ENCODE data around the gene CDH4. TPM values are rescaled to one million over a fixed set of nuclear protein-coding genes. Genes with fewer than 3 reads are reported as not detected.
"Not testable (repeated sequence)": the region's sequence is repeated elsewhere in the genome, so short reads cannot be mapped to it uniquely, and the experiment has no call there.

CDH4 gene
- total RNA-seq, 4 donors from 2014 or later, result under 0.01 to 0.56 (median 0.19) TPM; not detected in 1

GRCh38 chr20:61405007-61405406 is 152.9 kb downstream of the CDH4 start:
- DNase-seq (ENCODE audit: low spot score) (no peak), ATAC-seq (ENCODE audit: low FRiP score) (no peak)
- TF ChIP-seq, protein P1, sequence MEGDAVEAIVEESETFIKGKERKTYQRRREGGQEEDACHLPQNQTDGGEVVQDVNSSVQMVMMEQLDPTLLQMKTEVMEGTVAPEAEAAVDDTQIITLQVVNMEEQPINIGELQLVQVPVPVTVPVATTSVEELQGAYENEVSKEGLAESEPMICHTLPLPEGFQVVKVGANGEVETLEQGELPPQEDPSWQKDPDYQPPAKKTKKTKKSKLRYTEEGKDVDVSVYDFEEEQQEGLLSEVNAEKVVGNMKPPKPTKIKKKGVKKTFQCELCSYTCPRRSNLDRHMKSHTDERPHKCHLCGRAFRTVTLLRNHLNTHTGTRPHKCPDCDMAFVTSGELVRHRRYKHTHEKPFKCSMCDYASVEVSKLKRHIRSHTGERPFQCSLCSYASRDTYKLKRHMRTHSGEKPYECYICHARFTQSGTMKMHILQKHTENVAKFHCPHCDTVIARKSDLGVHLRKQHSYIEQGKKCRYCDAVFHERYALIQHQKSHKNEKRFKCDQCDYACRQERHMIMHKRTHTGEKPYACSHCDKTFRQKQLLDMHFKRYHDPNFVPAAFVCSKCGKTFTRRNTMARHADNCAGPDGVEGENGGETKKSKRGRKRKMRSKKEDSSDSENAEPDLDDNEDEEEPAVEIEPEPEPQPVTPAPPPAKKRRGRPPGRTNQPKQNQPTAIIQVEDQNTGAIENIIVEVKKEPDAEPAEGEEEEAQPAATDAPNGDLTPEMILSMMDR (IDR thresholded peaks at IDR 0.05), result no peak

GRCh38 chr20:61406773-61407172 is 154.7 kb downstream of the CDH4 start:
- ATAC-seq (ENCODE audit: low FRiP score); DNase-seq (ENCODE audit: low spot score): not testable (repeated sequence)

DNA sequence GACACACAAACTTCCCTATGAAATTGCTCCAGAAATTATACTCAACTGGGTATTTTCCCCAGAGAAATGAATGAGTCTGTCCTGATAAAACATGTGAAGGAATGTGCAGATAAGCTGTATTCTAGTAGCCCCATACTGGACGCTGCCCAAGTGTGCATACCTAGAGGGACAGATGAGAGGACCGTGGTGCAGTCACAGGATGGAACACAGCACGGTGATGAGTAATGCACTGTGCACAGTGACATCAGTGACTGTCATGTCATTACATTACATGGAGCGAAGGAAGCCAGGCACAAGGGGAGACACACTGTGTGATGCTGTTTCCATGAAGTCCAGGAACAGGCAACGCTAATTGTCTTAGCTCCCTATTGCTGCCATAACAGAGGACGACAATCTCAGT is 155.5 kb downstream of the CDH4 start:
- no peak for ATAC-seq (ENCODE audit: low FRiP score)
- DNase-seq (ENCODE audit: low spot score), result no peak
- TF ChIP-seq, protein P1 (IDR thresholded peaks at IDR 0.05), result no peak

GRCh38 chr20:61408951-61409740 is 157.1 kb downstream of the CDH4 start:
- TF ChIP-seq, protein P1 (IDR thresholded peaks at IDR 0.05), result no peak
- DNase-seq (ENCODE audit: low spot score) (no peak), ATAC-seq (ENCODE audit: low FRiP score) (no peak)

- ATAC-seq (ENCODE audit: low FRiP score) (no peak), DNase-seq (ENCODE audit: low spot score) (no peak)
- TF ChIP-seq, protein P1 (IDR thresholded peaks at IDR 0.05), result no peak
Measured at GRCh38 chr20:61411743-61412142, 159.7 kb downstream of the CDH4 start.

DNA sequence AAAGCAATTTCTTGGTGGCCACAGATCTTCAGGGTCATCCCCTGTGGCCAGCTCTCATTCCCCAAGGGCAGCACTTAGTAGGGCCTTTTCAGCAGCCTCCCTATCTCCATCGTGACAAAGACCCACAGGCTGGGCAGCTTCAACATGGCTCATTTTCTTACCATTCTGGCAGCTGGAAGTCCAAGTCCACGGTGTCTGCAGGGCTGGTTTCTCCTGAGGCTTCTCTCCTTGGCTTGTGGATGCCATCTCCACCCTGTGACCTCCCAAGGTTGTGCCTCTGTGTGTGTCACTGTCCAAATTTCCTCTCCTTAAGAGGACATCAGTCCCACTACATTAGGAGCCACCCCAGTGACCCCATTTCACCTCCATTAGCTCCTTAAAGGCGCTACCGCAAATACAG is 161.7 kb downstream of the CDH4 start:
- no peak for ATAC-seq (ENCODE audit: low FRiP score)
- TF ChIP-seq, protein P1 (IDR thresholded peaks at IDR 0.05), result no peak
- no peak for DNase-seq (ENCODE audit: low spot score)

DNA sequence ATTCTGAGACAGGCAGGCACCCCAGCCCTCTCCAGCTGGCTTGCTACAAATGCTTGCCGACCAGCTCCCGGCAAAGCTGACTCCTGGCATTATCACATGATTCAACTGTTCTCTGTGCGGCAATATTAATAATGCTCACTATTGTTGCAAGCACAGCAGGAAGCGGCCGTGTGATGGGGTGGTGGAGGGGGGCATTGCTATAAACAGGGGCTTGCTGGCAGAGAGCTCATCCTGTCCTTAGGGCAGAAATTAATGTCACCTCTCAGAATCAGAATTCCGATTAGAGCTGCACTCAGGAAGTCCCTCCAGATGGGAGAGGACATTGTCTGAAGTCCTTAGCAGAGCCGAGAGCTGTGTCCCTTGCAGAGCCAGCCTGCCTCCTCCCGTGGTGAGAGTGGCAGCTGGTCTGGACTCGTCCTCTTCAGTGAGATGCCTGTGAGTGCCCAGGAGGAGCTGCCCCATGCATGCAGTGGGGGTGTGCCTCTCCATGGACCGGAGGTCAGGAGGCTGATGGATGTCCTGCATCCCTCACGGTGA is 162.5 kb downstream of the CDH4 start:
- DNase-seq (ENCODE audit: low spot score), result no peak
- no peak for ATAC-seq (ENCODE audit: low FRiP score)
- TF ChIP-seq, protein P1 (IDR thresholded peaks at IDR 0.05), result no peak
